ENCODE data around the gene PSMG4.
"Not testable (repeated sequence)": the region's sequence is repeated elsewhere in the genome, so short reads cannot be mapped to it uniquely, and the experiment has no call there.

DNA sequence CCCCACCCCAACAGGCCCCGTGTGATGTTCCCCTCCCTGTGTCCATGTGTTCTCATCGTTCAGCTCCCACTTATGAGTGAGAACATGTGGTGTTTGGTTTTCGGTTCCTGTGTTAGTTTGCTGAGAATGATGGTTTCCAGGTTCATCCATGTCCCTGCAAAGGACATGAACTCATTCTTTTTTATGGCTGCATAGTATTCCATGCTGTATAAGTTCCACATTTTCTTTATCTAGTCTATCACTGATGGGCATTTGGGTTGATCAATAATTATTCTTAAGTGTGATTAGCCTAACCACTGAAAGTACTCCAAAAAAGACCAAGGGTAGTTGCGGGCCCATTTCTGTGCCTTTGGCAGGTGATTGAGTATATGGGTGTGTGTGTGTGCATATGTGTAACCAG lies 17.0 kb upstream of the PSMG4 start:
- TF ChIP-seq, protein P1, sequence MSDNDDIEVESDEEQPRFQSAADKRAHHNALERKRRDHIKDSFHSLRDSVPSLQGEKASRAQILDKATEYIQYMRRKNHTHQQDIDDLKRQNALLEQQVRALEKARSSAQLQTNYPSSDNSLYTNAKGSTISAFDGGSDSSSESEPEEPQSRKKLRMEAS (IDR thresholded peaks at IDR 0.05; ENCODE audit: low read depth, low read length), result not testable (repeated sequence)
- TF ChIP-seq, protein P2, sequence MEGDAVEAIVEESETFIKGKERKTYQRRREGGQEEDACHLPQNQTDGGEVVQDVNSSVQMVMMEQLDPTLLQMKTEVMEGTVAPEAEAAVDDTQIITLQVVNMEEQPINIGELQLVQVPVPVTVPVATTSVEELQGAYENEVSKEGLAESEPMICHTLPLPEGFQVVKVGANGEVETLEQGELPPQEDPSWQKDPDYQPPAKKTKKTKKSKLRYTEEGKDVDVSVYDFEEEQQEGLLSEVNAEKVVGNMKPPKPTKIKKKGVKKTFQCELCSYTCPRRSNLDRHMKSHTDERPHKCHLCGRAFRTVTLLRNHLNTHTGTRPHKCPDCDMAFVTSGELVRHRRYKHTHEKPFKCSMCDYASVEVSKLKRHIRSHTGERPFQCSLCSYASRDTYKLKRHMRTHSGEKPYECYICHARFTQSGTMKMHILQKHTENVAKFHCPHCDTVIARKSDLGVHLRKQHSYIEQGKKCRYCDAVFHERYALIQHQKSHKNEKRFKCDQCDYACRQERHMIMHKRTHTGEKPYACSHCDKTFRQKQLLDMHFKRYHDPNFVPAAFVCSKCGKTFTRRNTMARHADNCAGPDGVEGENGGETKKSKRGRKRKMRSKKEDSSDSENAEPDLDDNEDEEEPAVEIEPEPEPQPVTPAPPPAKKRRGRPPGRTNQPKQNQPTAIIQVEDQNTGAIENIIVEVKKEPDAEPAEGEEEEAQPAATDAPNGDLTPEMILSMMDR (IDR thresholded peaks at IDR 0.05 in 2 of 3, conservative IDR thresholded peaks at IDR 0.05 in 1 of 3; ENCODE audit: control insufficient read depth in 2 of 3, extremely low read depth in 1 of 3, insufficient read depth in 1 of 3, low read depth in 3 of 3, low read length in 3 of 3), result not testable (repeated sequence)
- TF ChIP-seq GABPA (IDR thresholded peaks at IDR 0.05; ENCODE audit: low read depth); EZH2 (IDR thresholded peaks at IDR 0.05; ENCODE audit: borderline replicate concordance, control insufficient read depth, low read depth, low read length); CREM (IDR thresholded peaks at IDR 0.05; ENCODE audit: low read depth); FOS (IDR thresholded peaks at IDR 0.05; ENCODE audit: borderline replicate concordance, extremely low read depth, insufficient read length); CHD2 (IDR thresholded peaks at IDR 0.05; ENCODE audit: borderline replicate concordance, low read depth, low read length); NFIC (IDR thresholded peaks at IDR 0.05; ENCODE audit: low read depth, low read length); RB1 (IDR thresholded peaks at IDR 0.05; ENCODE audit: borderline replicate concordance); STAT3 (IDR thresholded peaks at IDR 0.05; ENCODE audit: low read depth, low read length); HDAC2 (IDR thresholded peaks at IDR 0.05); DPF2 (IDR thresholded peaks at IDR 0.05): not testable (repeated sequence)

Data from GM12878 (cell line).